Measurements from ENCODE around the gene BLM.

Gene BLM

DNA sequence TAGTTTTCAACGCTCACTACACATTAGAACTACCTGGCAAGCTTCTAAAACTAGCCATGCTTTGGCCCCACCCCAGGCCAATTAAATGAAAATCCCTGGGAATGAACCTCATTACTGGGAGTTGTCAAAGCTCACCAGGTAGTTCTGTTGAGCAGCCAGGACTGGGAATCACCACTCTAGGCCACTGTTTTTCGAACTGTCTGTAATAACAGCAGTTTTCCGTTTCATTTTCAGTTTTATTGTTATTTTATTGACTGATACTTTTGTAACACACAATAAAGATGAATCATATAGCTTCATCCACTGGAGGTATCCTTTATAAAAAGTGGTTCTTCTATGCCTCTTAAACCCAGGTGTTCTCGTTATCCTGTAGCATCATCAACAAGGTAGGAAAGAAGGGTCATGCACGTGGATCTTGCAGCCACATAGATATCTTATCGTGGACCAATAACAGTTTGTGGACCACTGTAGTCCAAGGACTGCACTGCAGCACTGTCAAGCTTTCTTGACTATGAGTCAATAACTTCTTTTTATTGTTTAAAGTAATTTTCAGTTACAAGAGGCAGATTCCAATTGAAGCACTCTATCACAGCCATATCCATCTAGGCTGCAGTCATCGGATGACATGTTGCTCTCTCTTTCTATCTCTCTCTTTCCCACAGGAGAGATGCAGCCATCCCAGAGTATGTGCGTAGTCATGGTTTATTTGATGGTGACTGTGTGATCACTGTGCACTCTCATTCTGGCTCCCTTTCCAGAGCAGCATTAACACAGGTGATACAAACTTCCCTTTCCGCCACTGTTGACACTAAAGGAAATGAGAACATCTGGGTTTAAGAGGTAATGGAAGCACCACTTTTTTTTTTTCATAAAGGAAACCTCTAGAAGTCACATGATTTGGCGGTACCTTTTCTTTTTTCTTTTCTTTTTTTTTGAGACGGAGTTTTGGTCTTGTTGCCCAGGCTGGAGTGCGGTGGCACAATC lies 39.0 kb upstream of the BLM start:
- TF ChIP-seq, protein P1, sequence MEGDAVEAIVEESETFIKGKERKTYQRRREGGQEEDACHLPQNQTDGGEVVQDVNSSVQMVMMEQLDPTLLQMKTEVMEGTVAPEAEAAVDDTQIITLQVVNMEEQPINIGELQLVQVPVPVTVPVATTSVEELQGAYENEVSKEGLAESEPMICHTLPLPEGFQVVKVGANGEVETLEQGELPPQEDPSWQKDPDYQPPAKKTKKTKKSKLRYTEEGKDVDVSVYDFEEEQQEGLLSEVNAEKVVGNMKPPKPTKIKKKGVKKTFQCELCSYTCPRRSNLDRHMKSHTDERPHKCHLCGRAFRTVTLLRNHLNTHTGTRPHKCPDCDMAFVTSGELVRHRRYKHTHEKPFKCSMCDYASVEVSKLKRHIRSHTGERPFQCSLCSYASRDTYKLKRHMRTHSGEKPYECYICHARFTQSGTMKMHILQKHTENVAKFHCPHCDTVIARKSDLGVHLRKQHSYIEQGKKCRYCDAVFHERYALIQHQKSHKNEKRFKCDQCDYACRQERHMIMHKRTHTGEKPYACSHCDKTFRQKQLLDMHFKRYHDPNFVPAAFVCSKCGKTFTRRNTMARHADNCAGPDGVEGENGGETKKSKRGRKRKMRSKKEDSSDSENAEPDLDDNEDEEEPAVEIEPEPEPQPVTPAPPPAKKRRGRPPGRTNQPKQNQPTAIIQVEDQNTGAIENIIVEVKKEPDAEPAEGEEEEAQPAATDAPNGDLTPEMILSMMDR (IDR thresholded peaks at IDR 0.05; ENCODE audit: low read depth, low read length), result no peak
- no peak for TF ChIP-seq POLR2A (IDR thresholded peaks at IDR 0.05; ENCODE audit: extremely low read depth, insufficient read length)
- TF ChIP-seq MYC (IDR thresholded peaks at IDR 0.05; ENCODE audit: low read depth, low read length), result no peak
- TF ChIP-seq, protein P2, sequence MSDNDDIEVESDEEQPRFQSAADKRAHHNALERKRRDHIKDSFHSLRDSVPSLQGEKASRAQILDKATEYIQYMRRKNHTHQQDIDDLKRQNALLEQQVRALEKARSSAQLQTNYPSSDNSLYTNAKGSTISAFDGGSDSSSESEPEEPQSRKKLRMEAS (IDR thresholded peaks at IDR 0.05; ENCODE audit: low read depth, low read length), result no peak
- no peak for DNase-seq (ENCODE audit: low read depth)

DNA sequence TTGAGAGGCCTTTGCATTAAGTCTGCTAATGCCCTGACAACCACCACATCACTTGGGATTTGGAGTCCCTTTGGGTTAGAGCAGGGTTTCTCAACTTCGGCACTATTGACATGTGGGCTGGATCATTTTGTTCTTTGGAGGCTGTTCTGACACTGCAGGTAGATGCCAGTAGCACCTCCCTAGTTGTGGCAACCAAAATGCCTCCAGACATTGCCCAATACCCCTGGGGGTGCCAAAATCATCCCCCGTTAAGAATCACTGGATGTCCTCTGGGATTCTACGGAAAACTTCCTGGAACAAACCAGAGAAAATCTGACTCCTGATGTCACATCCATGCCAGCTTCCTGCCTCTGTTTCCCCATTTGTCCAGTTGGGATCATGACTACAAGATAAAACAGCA lies 37.2 kb upstream of the BLM start:
- H3K4me3 ChIP-seq (ENCODE audit: low read depth, low read length), result no peak overlapping the region
- no peak for DNase-seq (ENCODE audit: low read depth)
- TF ChIP-seq, protein P2 (IDR thresholded peaks at IDR 0.05; ENCODE audit: low read depth, low read length), result no peak
- TF ChIP-seq, protein P1 (IDR thresholded peaks at IDR 0.05; ENCODE audit: low read depth, low read length), result no peak
- TF ChIP-seq POLR2A (IDR thresholded peaks at IDR 0.05; ENCODE audit: extremely low read depth, insufficient read length) (no peak), MYC (IDR thresholded peaks at IDR 0.05; ENCODE audit: low read depth, low read length) (no peak)

More for the DNA sequence above, 39.0 kb upstream of the BLM start:
- no peak overlapping the region for H3K4me3 ChIP-seq (ENCODE audit: low read depth, low read length)

DNA sequence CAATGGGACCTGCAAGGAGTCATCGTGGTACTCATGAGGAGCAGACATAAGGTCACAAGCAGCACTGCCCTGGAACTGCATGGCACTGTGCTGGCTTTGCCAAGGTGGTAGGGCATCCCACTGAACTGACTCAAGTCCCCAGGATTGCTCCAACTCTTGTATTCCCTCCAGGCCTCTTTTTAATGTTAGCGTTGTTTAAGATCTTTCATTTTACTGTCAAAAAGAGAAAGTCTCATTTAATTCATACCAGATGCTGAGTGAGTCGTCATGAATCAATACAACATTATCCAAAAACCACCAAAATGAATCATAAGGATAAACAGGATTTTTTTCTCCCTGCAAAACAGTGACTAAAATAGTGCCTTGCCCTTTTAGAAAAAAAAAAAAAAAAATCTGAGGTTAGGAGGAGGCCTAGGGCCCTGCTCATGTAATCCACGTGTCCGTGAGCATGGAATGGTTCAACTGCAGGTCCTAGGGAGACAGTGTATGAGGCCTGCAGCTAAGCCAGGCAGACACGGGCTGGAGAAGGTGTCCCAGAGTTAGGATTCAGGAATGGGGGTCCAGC lies 36.7 kb upstream of the BLM start:
- DNase-seq (ENCODE audit: low read depth), result no peak
- H3K4me3 ChIP-seq (ENCODE audit: low read depth, low read length), result no peak overlapping the region
- TF ChIP-seq, protein P1 (IDR thresholded peaks at IDR 0.05; ENCODE audit: low read depth, low read length), result no peak
- TF ChIP-seq, protein P2 (IDR thresholded peaks at IDR 0.05; ENCODE audit: low read depth, low read length), result no peak
- no peak for TF ChIP-seq POLR2A (IDR thresholded peaks at IDR 0.05; ENCODE audit: extremely low read depth, insufficient read length)
- no peak for TF ChIP-seq MYC (IDR thresholded peaks at IDR 0.05; ENCODE audit: low read depth, low read length)

DNA sequence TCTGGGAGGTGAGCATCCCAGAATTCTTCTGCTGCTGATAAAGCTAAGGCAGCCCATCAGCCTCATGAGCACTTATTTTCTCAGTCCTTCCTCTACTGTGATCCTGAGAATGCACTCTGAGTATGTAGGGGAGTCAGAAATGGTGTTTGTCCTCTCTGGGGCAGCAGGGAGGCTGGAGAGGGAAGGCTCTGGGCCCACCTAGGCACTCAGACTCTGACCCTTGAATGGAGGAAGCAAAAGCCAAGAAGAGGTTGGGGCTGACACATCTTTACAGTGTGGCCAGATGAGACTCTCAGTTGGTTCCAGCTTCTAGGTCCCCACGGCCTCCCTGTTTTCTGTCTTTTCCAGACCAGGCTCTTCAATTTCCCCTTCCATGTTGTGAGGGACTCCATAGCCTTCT lies 36.1 kb upstream of the BLM start:
- no peak for DNase-seq (ENCODE audit: low read depth)
- TF ChIP-seq, protein P1 (IDR thresholded peaks at IDR 0.05; ENCODE audit: low read depth, low read length), result no peak
- TF ChIP-seq MYC (IDR thresholded peaks at IDR 0.05; ENCODE audit: low read depth, low read length) (no peak), POLR2A (IDR thresholded peaks at IDR 0.05; ENCODE audit: extremely low read depth, insufficient read length) (no peak)
- TF ChIP-seq, protein P2 (IDR thresholded peaks at IDR 0.05; ENCODE audit: low read depth, low read length), result no peak
- no peak overlapping the region for H3K4me3 ChIP-seq (ENCODE audit: low read depth, low read length)

DNA sequence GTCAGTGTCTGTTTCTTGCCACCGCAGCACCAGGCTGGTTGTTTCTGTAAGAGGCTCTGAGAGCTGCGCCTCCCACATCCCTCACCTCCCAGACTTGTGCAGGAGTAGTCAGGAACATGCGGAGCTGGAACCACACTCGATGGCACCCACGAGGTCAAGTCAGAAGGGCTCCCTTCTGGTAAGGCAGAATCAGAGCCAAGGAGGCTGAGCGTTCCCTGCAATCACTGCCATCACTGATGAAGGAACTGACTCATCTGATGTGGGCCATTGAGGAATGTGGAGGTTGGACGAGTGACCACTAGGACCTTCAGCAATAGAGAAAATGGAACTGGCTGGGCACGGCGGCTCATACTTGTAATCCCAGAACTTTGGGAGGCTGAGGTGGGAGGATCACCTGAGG lies 35.7 kb upstream of the BLM start:
- no peak overlapping the region for H3K4me3 ChIP-seq (ENCODE audit: low read depth, low read length)
- TF ChIP-seq, protein P2 (IDR thresholded peaks at IDR 0.05; ENCODE audit: low read depth, low read length), result no peak
- TF ChIP-seq, protein P1 (IDR thresholded peaks at IDR 0.05; ENCODE audit: low read depth, low read length), result no peak
- TF ChIP-seq POLR2A (IDR thresholded peaks at IDR 0.05; ENCODE audit: extremely low read depth, insufficient read length) (no peak), MYC (IDR thresholded peaks at IDR 0.05; ENCODE audit: low read depth, low read length) (no peak)
- DNase-seq (ENCODE audit: low read depth), result no peak

Data from NB4 (cell line).